SHP77 treated with DMSO at 0.1 percent for 48 hours (cell line): ENCODE results near the gene SLC25A26.
A peak's percentile ranks its signal among the peaks of the same experiment; 100 is the strongest.
"Not testable (repeated sequence)": the region's sequence is repeated elsewhere in the genome, so short reads cannot be mapped to it uniquely, and the experiment has no call there.

ENCODE experiments used
- DNase-seq: peaks from one replicate; lab custom pipeline; 2025; lab: John Stamatoyannopoulos, UW

Gene SLC25A26

GRCh38 chr3:66410976-66411375 lies 190.2 kb downstream of the SLC25A26 start:
- no peak for DNase-seq

DNA sequence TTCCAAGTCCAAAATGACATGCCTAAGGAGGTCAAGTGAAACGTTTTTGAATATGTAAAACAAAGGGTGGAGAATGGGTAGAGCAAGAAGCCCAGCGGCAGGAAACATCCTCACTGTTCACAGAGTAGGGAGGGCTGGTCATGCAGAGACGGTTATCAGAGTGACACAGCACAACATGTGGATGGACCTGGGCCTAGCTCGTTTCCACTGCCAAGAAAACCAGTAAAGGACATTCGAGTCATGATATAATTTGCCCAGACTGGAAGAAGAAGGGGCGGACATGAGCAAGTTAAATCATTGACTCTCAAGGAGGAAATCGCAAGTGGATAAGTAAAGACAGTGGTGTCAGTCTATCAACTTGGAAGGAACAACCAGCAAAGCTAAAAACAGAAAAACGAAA lies 190.7 kb downstream of the SLC25A26 start:
- DNase-seq: no peak

DNA sequence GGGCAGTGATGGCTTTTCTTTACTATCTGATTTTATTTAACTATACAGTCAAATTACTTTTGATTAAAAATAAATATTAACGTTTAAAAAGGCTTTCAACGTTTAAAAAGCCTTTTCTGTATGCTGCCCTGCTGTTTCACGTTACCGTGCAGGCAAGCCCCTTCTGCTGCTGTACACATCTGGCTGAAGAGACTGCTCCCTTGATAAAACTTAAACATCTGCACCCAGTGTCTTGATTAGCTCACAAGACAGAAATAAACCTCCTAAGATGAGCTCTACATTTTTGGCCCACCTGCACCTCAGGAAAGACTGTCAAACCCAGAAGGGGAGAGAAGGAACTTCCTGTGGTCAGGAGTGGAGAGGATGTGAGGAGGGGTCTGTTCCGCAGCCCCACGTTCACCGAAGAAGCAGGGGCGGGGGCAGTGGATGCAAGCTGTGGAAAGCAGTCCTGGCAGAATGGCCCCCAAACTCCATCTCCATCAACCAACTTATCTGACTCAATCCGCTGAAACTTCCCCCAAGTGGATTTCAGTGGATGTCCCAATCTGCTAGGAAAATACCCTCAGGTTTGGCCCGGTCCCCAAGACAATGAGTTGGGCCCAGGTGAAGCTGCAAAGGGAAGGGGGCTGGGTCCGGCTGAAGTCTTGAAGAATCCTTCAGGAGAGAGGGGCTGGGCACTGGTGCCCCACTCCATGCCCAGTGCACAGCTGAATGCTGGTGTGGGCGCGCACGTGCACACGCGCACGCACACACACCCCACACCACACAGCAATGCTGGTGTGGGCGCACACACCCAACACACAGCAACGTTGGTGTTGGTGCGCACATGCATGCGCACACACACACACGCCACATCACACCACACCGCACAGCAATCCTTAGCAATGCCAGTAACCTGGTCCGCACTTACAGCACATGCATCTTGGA lies 191.4 kb downstream of the SLC25A26 start:
- no peak for DNase-seq

- no peak for DNase-seq
Measured at GRCh38 chr3:66413151-66413751, 192.4 kb downstream of the SLC25A26 start.

DNA sequence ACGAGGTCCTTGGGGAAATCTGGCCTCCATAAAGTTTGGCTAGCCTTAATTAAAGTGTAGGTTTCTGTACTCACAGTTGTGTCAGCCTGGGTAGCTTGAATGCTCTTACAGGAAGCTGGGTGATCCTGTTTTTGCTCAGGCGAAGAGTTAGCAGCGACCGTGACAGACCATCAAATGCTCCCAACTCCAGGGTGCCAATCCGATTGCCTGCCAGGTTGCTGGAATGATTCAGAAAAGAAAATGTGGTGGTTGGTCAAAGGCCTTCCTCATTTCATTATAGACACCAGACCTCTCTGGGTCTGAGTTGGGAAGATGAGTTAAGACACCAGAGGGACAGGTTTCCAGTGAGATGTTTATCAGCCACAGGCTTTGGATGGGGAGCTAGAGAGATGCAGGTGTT lies 194.0 kb downstream of the SLC25A26 start:
- DNase-seq: no peak

GRCh38 chr3:66415867-66416428 lies 195.1 kb downstream of the SLC25A26 start:
- DNase-seq: no peak

DNA sequence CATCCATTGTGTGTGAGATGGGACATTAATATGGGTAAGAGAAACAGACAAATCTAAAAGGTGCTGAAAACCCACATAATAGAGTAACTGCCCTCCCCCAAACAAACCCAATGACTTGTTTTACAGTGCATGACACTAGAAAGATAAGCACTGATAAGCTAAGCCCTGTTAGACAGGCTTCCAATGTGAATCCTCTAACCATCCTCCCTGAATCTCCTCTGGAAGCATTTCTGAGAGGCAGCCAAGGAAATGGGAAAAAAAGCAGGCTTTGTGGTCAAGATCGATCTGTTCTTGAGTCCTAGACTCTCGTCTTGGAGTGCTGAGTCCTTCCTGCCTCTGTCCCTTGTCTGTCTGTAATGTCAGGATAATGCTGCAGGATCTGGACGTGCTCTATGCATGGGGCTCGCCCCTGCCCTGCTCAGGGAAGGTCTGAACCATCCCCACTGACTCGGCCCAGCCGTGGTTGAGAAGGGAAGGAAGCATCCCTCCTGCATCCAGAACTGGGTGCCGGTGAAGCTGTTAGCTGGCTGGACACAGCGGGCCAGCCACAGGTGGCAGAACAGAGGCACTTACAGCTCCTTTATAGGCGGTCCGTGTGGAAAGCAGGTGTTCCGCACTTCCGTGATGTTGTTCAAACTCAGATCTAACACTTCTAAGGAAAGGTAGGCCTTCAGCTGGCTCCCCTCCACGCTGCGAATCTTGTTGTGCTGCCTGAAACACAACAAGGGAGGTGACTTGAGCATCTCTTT lies 195.9 kb downstream of the SLC25A26 start:
- DNase-seq: no peak

- peak; percentile 21 for DNase-seq
Measured at GRCh38 chr3:66418475-66418931, 197.7 kb downstream of the SLC25A26 start.

GRCh38 chr3:66419036-66419435 lies 198.2 kb downstream of the SLC25A26 start:
- DNase-seq: no peak

GRCh38 chr3:66421144-66421543 lies 200.3 kb downstream of the SLC25A26 start:
- not testable (repeated sequence) for DNase-seq

- not testable (repeated sequence) for DNase-seq
Measured at GRCh38 chr3:66421893-66422292, 201.1 kb downstream of the SLC25A26 start.

GRCh38 chr3:66423791-66424190 lies 203.0 kb downstream of the SLC25A26 start:
- DNase-seq: no peak

DNA sequence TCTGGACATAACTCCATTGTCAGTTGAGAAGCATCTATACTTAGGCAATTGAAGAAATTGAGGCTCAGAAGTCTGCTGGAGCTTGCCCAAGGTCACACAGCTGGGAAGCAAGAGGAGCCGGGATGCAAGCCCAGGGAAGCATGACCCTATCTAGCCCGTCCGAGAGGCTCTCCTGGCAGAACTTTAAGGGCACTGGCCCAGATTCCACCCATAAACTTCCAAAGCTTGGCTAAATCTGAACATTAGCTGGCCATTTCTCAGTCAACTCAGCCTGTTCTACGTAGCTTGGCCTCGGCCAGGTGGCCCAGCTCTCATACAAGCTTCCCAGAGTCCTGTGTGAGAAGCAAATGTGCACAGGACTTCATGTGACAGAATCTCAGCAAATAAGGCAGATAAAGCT lies 204.2 kb downstream of the SLC25A26 start:
- DNase-seq: no peak

GRCh38 chr3:66425576-66426114 lies 204.8 kb downstream of the SLC25A26 start:
- DNase-seq: no peak

DNA sequence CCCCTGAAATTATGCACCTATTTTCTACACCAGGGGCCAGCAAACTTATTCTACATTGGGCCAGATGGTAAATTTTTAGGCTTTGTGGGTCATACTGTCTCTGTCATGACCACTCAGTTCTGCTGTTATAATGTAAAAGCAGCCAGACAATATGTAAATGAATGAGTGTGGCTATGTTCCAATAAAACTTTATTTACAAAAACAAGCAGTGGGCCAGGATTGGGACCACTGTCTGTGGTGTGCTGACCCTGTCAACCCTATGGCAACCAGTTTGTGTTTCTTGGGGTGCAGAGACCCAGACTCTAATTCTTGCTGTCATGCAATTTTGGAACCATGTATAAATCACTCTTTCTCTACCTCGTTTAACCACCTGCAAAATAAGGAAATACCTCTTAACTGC lies 205.3 kb downstream of the SLC25A26 start:
- no peak for DNase-seq

DNA sequence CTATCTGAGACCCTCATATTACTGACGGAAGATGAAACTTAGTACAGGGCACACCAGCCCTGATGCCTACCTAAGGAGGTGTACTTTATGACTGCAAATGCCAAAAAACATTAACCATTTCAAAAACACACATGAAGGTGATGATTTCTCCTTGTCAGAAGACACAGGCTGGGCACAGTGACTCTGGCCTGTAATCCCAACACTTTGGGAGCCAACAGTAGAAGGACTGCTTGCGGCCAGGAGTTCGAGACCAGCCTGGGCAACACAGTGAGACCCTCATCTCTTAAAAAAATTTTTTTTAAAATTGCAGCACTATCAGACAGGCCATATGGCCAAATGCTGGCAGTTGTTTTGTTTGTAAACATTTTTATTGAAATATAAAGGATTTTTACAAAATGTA lies 206.6 kb downstream of the SLC25A26 start:
- no peak for DNase-seq

GRCh38 chr3:66427951-66428474 lies 207.2 kb downstream of the SLC25A26 start:
- DNase-seq: no peak
